Measurements from ENCODE around the gene VWF.
"Not testable (repeated sequence)": the region's sequence is repeated elsewhere in the genome, so short reads cannot be mapped to it uniquely, and the experiment has no call there.

VWF gene

DNA sequence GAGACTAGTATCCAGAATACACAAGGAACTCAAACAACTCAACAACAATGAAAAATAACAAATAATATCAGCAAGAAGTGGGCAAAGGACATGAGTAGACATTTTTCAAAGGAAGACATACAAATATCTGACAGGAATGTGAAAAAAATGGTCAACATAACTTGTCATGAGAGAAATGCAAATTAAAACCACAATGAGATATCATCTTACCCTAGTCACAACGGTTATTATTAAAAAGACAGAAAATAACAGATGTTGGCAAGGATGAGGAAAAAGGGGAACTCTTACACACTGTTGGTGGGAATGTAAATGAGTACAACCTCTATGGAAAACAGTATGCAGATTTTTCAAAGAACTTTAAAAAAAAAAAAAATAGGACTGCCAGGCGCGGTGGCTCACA, 20.4 kb downstream of the VWF start:
- TF ChIP-seq CTCF (IDR thresholded peaks at IDR 0.05): no peak
- Mint-ChIP-seq H3K9me3 (peaks cover 5% of the 10 kb centered on the region), H3K4me1 (peaks cover 11% of the 10 kb centered on the region), H3K27me3 (ENCODE audit: low read depth, poor library complexity) (peaks cover under 1% of the 10 kb centered on the region), H3K4me3 (no peak overlapping the region), H3K36me3 (ENCODE audit: low read depth) (no peaks in the 10 kb centered on the region), H3K27ac (no peak overlapping the region)
- no peak for DNase-seq

DNA sequence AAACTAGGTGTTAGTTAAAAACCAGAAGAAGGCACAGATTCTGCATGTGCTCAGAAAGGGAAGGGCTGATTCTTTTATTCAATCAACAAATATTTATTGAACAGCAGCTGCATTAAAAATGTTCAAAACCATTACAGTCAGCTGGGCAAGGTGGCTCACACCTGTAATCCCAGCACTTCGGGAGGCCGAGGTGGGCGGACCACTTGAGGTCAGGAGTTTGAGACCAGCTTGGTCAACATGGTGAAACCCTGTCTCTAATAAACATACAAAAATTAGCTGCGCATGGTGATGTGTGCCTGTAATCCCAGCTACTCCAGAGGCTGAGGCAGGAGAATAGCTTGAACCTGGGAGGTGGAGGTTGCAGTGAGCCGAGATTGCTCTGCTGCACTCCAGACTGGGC, 22.4 kb downstream of the VWF start:
- not testable (repeated sequence) for H3K27ac Mint-ChIP-seq; H3K4me3 Mint-ChIP-seq; H3K4me1 Mint-ChIP-seq; H3K36me3 Mint-ChIP-seq (ENCODE audit: low read depth); DNase-seq
- Mint-ChIP-seq H3K9me3 (peaks cover 18% of the 10 kb centered on the region), H3K27me3 (ENCODE audit: low read depth, poor library complexity) (peaks cover 18% of the 10 kb centered on the region)

DNA sequence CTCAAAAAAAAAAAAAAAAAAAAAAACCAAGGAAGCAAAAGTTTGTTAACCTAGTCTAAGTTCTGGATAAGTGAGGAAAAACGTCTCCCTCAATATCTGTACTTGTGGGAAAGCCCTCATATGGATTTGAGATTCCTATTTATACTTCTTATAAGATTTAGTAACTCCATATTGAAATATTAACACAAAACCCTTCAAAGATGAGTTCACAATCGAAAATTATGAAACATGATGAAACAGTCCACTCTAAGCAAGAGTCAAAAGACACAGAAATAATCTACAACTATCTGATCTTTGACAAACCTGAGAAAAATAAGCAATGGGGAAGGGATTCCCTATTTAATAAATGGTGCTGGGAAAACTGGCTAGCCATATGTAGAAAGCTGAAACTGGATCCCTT, 25.2 kb downstream of the VWF start:
- Mint-ChIP-seq H3K27ac (no peak overlapping the region), H3K9me3 (peaks cover 18% of the 10 kb centered on the region), H3K36me3 (ENCODE audit: low read depth) (no peaks in the 10 kb centered on the region), H3K4me3 (no peak overlapping the region), H3K4me1 (peaks cover 10% of the 10 kb centered on the region), H3K27me3 (ENCODE audit: low read depth, poor library complexity) (peaks cover 26% of the 10 kb centered on the region)
- no peak for TF ChIP-seq CTCF (IDR thresholded peaks at IDR 0.05)
- DNase-seq: no peak

DNA sequence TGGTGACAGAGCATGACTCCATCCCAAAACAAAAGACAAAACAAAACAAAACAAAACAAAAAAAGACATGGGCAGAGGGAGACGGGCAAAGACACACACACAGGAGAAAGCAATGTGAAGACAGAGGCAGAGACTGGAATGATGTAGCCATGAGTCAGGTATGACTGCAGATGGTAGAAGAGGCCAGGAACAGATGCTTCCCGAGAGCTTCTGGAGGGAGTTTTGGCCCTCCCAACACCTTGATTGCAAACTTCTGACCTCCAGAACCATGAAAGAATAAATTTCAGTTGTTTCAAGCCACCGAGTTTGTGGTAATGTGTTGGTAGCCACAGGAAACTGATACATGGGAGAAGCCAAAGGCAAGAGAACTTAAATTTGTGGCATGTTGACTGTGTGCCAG, 27.1 kb downstream of the VWF start:
- Mint-ChIP-seq H3K9me3 (peaks cover 27% of the 10 kb centered on the region), H3K36me3 (ENCODE audit: low read depth) (no peaks in the 10 kb centered on the region), H3K27me3 (ENCODE audit: low read depth, poor library complexity) (peaks cover 26% of the 10 kb centered on the region), H3K27ac (no peak overlapping the region), H3K4me1 (peaks cover 17% of the 10 kb centered on the region), H3K4me3 (no peak overlapping the region)
- TF ChIP-seq CTCF (IDR thresholded peaks at IDR 0.05): no peak
- no peak for DNase-seq

GRCh38 chr12:6096527-6096926, 27.9 kb downstream of the VWF start:
- no peak for TF ChIP-seq CTCF (IDR thresholded peaks at IDR 0.05)
- Mint-ChIP-seq H3K27me3 (ENCODE audit: low read depth, poor library complexity) (peaks cover 26% of the 10 kb centered on the region), H3K9me3 (peaks cover 29% of the 10 kb centered on the region), H3K4me3 (no peak overlapping the region), H3K36me3 (ENCODE audit: low read depth) (no peaks in the 10 kb centered on the region), H3K27ac (no peak overlapping the region), H3K4me1 (peaks cover 22% of the 10 kb centered on the region)
- no peak for DNase-seq

DNA sequence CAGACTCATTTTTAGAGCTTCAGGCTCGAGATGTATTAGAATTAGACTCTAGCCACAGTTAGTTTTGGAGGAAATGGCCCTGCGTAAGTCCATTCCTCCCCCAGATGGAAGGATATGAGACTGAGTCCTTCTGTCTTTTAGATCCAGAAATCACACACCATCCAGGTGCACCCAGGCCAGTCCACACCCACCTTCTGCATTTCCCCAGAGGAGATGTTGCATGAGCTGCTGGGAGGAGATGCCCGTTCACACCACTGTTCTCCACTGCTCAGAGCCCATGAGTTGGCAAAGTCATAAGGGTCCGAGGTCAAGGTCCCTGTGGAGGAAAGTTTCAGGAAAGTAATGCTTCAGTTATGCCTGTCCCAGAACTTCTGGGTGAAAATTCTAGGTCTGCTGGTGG, 29.2 kb downstream of the VWF start:
- Mint-ChIP-seq H3K9me3 (peaks cover 25% of the 10 kb centered on the region), H3K36me3 (ENCODE audit: low read depth) (no peaks in the 10 kb centered on the region), H3K4me1 (peaks cover 31% of the 10 kb centered on the region), H3K27me3 (ENCODE audit: low read depth, poor library complexity) (peaks cover 29% of the 10 kb centered on the region), H3K27ac (no peak overlapping the region), H3K4me3 (no peak overlapping the region)
- no peak for DNase-seq
- no peak for TF ChIP-seq CTCF (IDR thresholded peaks at IDR 0.05)

All from nephron progenitor cell (in vitro differentiated cells).